HCT116 (cell line): Measurements from ENCODE around the gene TTC9B.

ENCODE experiments used
- CEBPB ChIP-seq: IDR thresholded peaks from 2 replicates; pipeline ENCODE4 v1.6.1; 2012; ENCODE audit warnings: low read depth
- EGR1 ChIP-seq: IDR thresholded peaks from 2 replicates; pipeline ENCODE4 v1.6.1; 2012; ENCODE audit warnings: low read depth
- EZH2phosphoT487 ChIP-seq: fragments of 200-600 bp; IDR thresholded peaks from 2 replicates; pipeline ENCODE4 v1.6.1; 2018; ENCODE audit warnings: antibody characterized with exemption, borderline replicate concordance
- SIN3A ChIP-seq: IDR thresholded peaks from 2 replicates; pipeline ENCODE4 v1.6.1; 2012; ENCODE audit warnings: low read depth
- TF ChIP-seq, protein P1 (sequence below), 3 experiments: fragments of 200-600 bp in 1 of 3; sonication (generic) in 1 of 3; IDR thresholded peaks in 2 of 3; conservative IDR thresholded peaks in 1 of 3; 2 replicates each; pipeline ENCODE4 v1.5.1; 2012 to 2017; ENCODE audit warnings: low read depth in 2 of 3, low read length in 2 of 3, antibody characterized with exemption in 1 of 3, borderline replicate concordance in 1 of 3, control low read depth in 1 of 3, mild to moderate bottlenecking in 1 of 3, mixed read lengths in 1 of 3, mixed run types in 1 of 3, moderate library complexity in 1 of 3; ENCODE audit not compliant: insufficient read depth in 1 of 3
- TF ChIP-seq, protein P2 (sequence below): IDR thresholded peaks from 2 replicates; pipeline ENCODE4 v1.6.1; 2012

DNA sequence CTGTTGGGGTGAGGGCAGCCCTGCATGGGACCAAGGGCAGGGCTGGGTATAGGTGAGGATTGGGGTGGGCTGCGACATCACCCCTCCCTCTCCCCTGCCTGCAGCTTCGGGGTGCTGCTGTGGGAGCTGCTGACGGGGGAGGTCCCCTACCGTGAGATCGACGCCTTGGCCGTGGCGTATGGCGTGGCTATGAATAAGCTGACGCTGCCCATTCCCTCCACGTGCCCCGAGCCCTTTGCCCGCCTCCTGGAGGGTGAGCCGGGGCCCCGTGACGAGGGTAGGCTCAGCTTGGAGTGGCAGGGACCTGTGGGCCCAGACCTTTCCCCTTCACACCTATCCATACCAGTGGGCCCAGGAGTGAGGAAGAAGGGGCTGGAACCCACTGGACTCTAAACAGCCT is 13.8 kb downstream of the TTC9B start:
- no peak for TF ChIP-seq CEBPB
- TF ChIP-seq, protein P1, sequence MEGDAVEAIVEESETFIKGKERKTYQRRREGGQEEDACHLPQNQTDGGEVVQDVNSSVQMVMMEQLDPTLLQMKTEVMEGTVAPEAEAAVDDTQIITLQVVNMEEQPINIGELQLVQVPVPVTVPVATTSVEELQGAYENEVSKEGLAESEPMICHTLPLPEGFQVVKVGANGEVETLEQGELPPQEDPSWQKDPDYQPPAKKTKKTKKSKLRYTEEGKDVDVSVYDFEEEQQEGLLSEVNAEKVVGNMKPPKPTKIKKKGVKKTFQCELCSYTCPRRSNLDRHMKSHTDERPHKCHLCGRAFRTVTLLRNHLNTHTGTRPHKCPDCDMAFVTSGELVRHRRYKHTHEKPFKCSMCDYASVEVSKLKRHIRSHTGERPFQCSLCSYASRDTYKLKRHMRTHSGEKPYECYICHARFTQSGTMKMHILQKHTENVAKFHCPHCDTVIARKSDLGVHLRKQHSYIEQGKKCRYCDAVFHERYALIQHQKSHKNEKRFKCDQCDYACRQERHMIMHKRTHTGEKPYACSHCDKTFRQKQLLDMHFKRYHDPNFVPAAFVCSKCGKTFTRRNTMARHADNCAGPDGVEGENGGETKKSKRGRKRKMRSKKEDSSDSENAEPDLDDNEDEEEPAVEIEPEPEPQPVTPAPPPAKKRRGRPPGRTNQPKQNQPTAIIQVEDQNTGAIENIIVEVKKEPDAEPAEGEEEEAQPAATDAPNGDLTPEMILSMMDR (IDR thresholded peaks at IDR 0.05 in 2 of 3, conservative IDR thresholded peaks at IDR 0.05 in 1 of 3; ENCODE audit: borderline replicate concordance in 1 of 3, insufficient read depth in 1 of 3, low read depth in 2 of 3, low read length in 2 of 3), result no peak
- TF ChIP-seq, protein P2, sequence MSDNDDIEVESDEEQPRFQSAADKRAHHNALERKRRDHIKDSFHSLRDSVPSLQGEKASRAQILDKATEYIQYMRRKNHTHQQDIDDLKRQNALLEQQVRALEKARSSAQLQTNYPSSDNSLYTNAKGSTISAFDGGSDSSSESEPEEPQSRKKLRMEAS, result no peak
- TF ChIP-seq SIN3A, result no peak
- TF ChIP-seq EZH2phosphoT487, result no peak
- no peak for TF ChIP-seq EGR1
